SK-N-SH (cell line): ENCODE data around the gene LHPP. TPM values are rescaled to one million over a fixed set of nuclear protein-coding genes. Genes with fewer than 3 reads are reported as not detected.

Experiments
- CTCF ChIA-PET: fragments of 300-600, 350-600 bp; formaldehyde crosslinking; extraction: SDS; loops from one replicate; lab custom pipeline; 2021; lab: Yijun Ruan, JAX
- POLR2A ChIA-PET: fragments of 350-600 bp; sonication (Branson Sonifier 250); formaldehyde crosslinking; extraction: SDS; loops from one replicate; lab custom pipeline; 2020; ENCODE audit warnings: antibody characterized with exemption, inconsistent platforms; lab: Yijun Ruan, JAX
- DNase-seq: peaks from one replicate; pipeline ENCODE4 v3.0.0; 2012
- H2AFZ ChIP-seq: fragments of 200-600 bp; sonication (generic); 2 replicates; pipeline ENCODE4 v1.8.1; 2016; ENCODE audit warnings: antibody characterized with exemption, mild to moderate bottlenecking, low read depth
- H3F3A ChIP-seq: fragments of 200-600 bp; sonication (generic); replicated peaks from 2 replicates; pipeline ENCODE3; 2016; ENCODE audit warnings: antibody characterized with exemption, mild to moderate bottlenecking; ENCODE audit not compliant: insufficient read depth
- H3K27ac ChIP-seq, 2 experiments: fragments of 200-500 bp in 1 of 2; fragments of 200-600 bp in 1 of 2; sonication (Bioruptor generic) in 1 of 2; sonication (generic), shearing (Covaris generic) in 1 of 2; 2 replicates each; pipeline versions ENCODE4 v1.5.1 to v1.6.1; 2014 to 2016; ENCODE audit warnings: low read depth in 2 of 2, inconsistent platforms in 1 of 2, low read length in 1 of 2, mild to moderate bottlenecking in 1 of 2, mixed read lengths in 1 of 2
- H3K27me3 ChIP-seq: fragments of 200-600 bp; sonication (generic), shearing (Covaris generic); 2 replicates; pipeline ENCODE4 v1.6.1; 2016; ENCODE audit warnings: mixed run types; ENCODE audit not compliant: insufficient read depth
- H3K36me3 ChIP-seq, 2 experiments: fragments of 200-500 bp in 1 of 2; fragments of 200-600 bp in 1 of 2; sonication (Bioruptor generic) in 1 of 2; sonication (generic) in 1 of 2; replicated peaks in 1 of 2; 2 replicates each; pipeline versions ENCODE3 to v1.5.1; 2014 to 2016; ENCODE audit warnings: low read length in 1 of 2, mild to moderate bottlenecking in 1 of 2; ENCODE audit not compliant: insufficient read depth in 2 of 2, control insufficient read depth in 1 of 2
- H3K4me1 ChIP-seq, 2 experiments: fragments of 200-500 bp in 1 of 2; fragments of 200-600 bp in 1 of 2; sonication (Bioruptor generic) in 1 of 2; sonication (generic), shearing (Covaris generic) in 1 of 2; 2 replicates each; pipeline versions ENCODE4 v1.5.1 to v1.6.1; 2014 to 2016; ENCODE audit warnings: low read depth in 1 of 2, low read length in 1 of 2, mixed run types in 1 of 2; ENCODE audit not compliant: insufficient read depth in 2 of 2, control insufficient read depth in 1 of 2
- H3K4me2 ChIP-seq: fragments of 200-600 bp; sonication (generic), shearing (Covaris generic); 2 replicates; pipeline ENCODE4 v1.6.1; 2017; ENCODE audit warnings: mixed run types
- H3K4me3 ChIP-seq, 2 experiments: fragments of 200-500 bp in 1 of 2; fragments of 200-600 bp in 1 of 2; sonication (Bioruptor generic) in 1 of 2; sonication (generic), shearing (Covaris generic) in 1 of 2; 2 replicates each; pipeline versions ENCODE4 v1.5.1 to v1.8.1; 2014 to 2016; ENCODE audit warnings: low read depth in 2 of 2, inconsistent platforms in 1 of 2, low read length in 1 of 2, mild to moderate bottlenecking in 1 of 2, mixed read lengths in 1 of 2, moderate library complexity in 1 of 2
- H3K79me2 ChIP-seq: fragments of 200-600 bp; sonication (generic); 2 replicates; pipeline ENCODE4 v1.8.1; 2017; ENCODE audit warnings: mild to moderate bottlenecking; ENCODE audit not compliant: insufficient read depth
- H3K9ac ChIP-seq: fragments of 200-600 bp; sonication (generic); 2 replicates; pipeline ENCODE4 v1.6.1; 2017; ENCODE audit warnings: mixed run types
- H3K9me2 ChIP-seq: fragments of 200-600 bp; sonication (generic); 2 replicates; pipeline ENCODE4 v1.6.1; 2017; ENCODE audit warnings: mixed run types
- H3K9me3 ChIP-seq: fragments of 200-600 bp; sonication (generic); 2 replicates; pipeline ENCODE4 v1.6.1; 2017; ENCODE audit warnings: mixed run types, mild to moderate bottlenecking, moderate library complexity
- H4K20me1 ChIP-seq: fragments of 200-600 bp; sonication (generic); 2 replicates; pipeline ENCODE4 v1.6.1; 2017; ENCODE audit warnings: mild to moderate bottlenecking, mixed run types; ENCODE audit not compliant: insufficient read depth
- CHD2 ChIP-seq: fragments of 150-350 bp; IDR thresholded peaks from 2 replicates; pipeline ENCODE4 v1.6.1; 2018; ENCODE audit warnings: low read length; ENCODE audit not compliant: partially characterized antibody
- CTCF ChIP-seq: fragments of 200-600 bp; sonication (generic); IDR thresholded peaks from 2 replicates; pipeline ENCODE4 v1.6.1; 2017; ENCODE audit warnings: antibody characterized with exemption, mild to moderate bottlenecking, moderate library complexity
- EP300 ChIP-seq, 2 experiments: IDR thresholded peaks; 2 replicates each; pipeline versions ENCODE4 v1.4.0 to v1.6.1; 2012; ENCODE audit warnings: borderline replicate concordance in 1 of 2, low read depth in 1 of 2, low read length in 1 of 2
- EZH2phosphoT487 ChIP-seq: fragments of 200-600 bp; sonication (generic); IDR thresholded peaks from 2 replicates; pipeline ENCODE4 v1.6.1; 2017; ENCODE audit warnings: low read depth, mixed run types, mild to moderate bottlenecking, antibody characterized with exemption, moderate library complexity, borderline replicate concordance
- GABPA ChIP-seq: IDR thresholded peaks from 2 replicates; pipeline ENCODE4 v1.4.0; 2012; ENCODE audit warnings: low read depth, mild to moderate bottlenecking
- GATA2 ChIP-seq: sonication (generic); formaldehyde crosslinking; IDR thresholded peaks from 2 replicates; pipeline ENCODE4 v1.5.0; 2020; ENCODE audit warnings: mild to moderate bottlenecking, missing genetic modification reagents
- MXI1 ChIP-seq: IDR thresholded peaks from 2 replicates; pipeline ENCODE4 v1.6.1; 2012; ENCODE audit warnings: mild to moderate bottlenecking, low read depth, low read length, improper control_type of control experiment
- NFIC ChIP-seq: IDR thresholded peaks from 2 replicates; pipeline ENCODE4 v1.4.0; 2012; ENCODE audit warnings: borderline replicate concordance
- NRF1 ChIP-seq: IDR thresholded peaks from 2 replicates; pipeline ENCODE4 v1.6.1; 2012; ENCODE audit warnings: low read depth, mild to moderate bottlenecking, low read length
- POLR2AphosphoS5 ChIP-seq: IDR thresholded peaks from 2 replicates; pipeline ENCODE4 v1.6.1; 2012; ENCODE audit warnings: low read depth, low read length
- REST ChIP-seq: IDR thresholded peaks from 2 replicates; pipeline ENCODE4 v1.6.1; 2012; ENCODE audit warnings: mild to moderate bottlenecking, low read depth, low read length, moderate library complexity
- RFX5 ChIP-seq: IDR thresholded peaks from 2 replicates; pipeline ENCODE4 v1.6.1; 2012; ENCODE audit warnings: mild to moderate bottlenecking, improper control_type of control experiment, low read length
- RXRA ChIP-seq: IDR thresholded peaks from 2 replicates; pipeline ENCODE4 v1.4.0; 2012; ENCODE audit warnings: low read depth, mild to moderate bottlenecking, borderline replicate concordance
- TAF1 ChIP-seq: IDR thresholded peaks from 2 replicates; pipeline ENCODE4 v1.6.1; 2012; ENCODE audit warnings: low read depth, mild to moderate bottlenecking, low read length, moderate library complexity, borderline replicate concordance
- YY1 ChIP-seq: IDR thresholded peaks from 2 replicates; pipeline ENCODE4 v1.4.0; 2012; ENCODE audit warnings: low read depth, mild to moderate bottlenecking
- WGBS: methylation state at CpG from one replicate; pipeline ENCODE4 v1.1.6; 2017; ENCODE audit warnings: low lambda C conversion rate; 5-methylcytosine and 5-hydroxymethylcytosine counted together
- polyA plus RNA-seq, 3 experiments: library from polyadenylated mRNA; depleted of rRNA; stranded (reverse); fragments of >200 nt; gene quantifications; 2 replicates each; pipeline ENCODE4 v1.2.3, GENCODE V29; 2012

LHPP gene
- polyA plus RNA-seq, 1 of the 3 experiments (the other 2 are of a cell fraction) = 29.8 TPM

- TF ChIP-seq EZH2phosphoT487 (no peak), EP300 (IDR thresholded peaks at IDR 0.05; ENCODE audit: borderline replicate concordance in 1 of 2, low read depth in 1 of 2, low read length in 1 of 2) (no peak), YY1 (no peak), POLR2AphosphoS5 (no peak), RXRA (no peak), TAF1 (no peak), CTCF (no peak), REST (no peak), RFX5 (no peak), MXI1 (no peak), GABPA (no peak), CHD2 (no peak), NRF1 (no peak), NFIC (no peak), GATA2 (CRISPR knock-in tag) (no peak)
- Histone ChIP-seq H3K79me2 (0 out of 2 replicates have a peak, but pooled peaks cover 4% of the 10 kb centered on the region), H3K4me2 (no peak overlapping the region), H3K27ac (no peak overlapping the region), H2AFZ (no peak overlapping the region), H4K20me1 (peaks cover 10% of the 10 kb centered on the region; the same call in 1 of the 2 replicates), H3K4me3 (no peak overlapping the region), H3K27me3 (no peaks in the 10 kb centered on the region), H3K9ac (no peak overlapping the region), H3K9me3 (no peaks in the 10 kb centered on the region), H3K9me2 (no peaks in the 10 kb centered on the region), H3F3A (peaks cover 6% of the 10 kb centered on the region), H3K36me3 (no peaks in the 10 kb centered on the region), H3K4me1 (no peaks in the 10 kb centered on the region)
- ChIA-PET POLR2A (no interaction called here), CTCF (no interaction called here)
- 96% methylated on average over 6 of the region's 6 CpGs for WGBS
- no peak for DNase-seq
Measured at GRCh38 chr10:124472071-124472470, 10.4 kb downstream of the LHPP start.
